ENCODE results near the gene PIM2. TPM values are rescaled to one million over a fixed set of nuclear protein-coding genes. Genes with fewer than 3 reads are reported as not detected.

The PIM2 gene
- 7.9 TPM for total RNA-seq (ENCODE audit: insufficient read depth, low replicate concordance)

GRCh38 chrX:48918643-48919340 is at the start of gene PIM2:
PIM2 (minus strand) TSS chrX:48919024; CDS start chrX:48918834, 190 bp downstream.
- DNase-seq (ENCODE audit: low spot score) = peak; percentile 81

- no peak for DNase-seq (ENCODE audit: low spot score)
Measured at GRCh38 chrX:48968377-48968776, 49.6 kb upstream of the PIM2 start.

DNA sequence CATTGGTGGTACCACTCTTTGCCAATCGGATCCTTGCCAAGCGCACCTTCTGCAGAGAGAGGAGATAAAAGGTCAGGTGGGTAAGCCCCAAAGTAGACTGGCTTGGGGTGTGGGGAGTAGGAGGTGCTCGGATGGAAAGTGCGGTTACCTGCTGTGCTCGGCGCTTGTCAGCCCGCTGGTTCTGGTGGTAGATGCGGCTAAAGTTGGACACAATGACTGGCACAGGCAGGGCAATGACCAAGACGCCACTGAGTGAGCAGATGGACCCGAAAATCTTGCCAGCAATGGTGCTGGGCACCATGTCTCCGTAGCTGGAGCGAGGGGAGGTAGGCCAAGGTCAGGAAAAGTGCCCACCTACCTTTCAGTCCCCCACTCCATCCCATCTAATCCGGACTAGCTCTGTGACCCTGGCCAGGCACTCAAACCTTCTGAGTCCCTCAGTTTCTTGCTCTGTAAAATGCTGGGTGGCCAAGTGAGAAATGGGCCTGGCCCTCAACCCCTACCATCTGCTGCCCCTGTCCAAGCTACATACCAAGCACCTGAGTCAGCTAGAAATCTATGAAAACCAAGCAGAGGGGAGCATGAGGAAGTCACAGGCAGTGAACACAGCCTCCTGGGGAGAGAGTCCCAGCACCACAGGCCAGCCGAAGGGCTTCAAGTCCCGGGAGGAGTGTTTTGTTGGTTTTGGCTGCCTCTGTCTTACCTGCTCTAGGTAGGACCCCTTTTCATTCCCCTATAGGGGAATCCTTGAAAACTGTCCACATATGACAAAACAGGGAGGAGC is 48.2 kb upstream of the PIM2 start:
- no peak for DNase-seq (ENCODE audit: low spot score)

DNA sequence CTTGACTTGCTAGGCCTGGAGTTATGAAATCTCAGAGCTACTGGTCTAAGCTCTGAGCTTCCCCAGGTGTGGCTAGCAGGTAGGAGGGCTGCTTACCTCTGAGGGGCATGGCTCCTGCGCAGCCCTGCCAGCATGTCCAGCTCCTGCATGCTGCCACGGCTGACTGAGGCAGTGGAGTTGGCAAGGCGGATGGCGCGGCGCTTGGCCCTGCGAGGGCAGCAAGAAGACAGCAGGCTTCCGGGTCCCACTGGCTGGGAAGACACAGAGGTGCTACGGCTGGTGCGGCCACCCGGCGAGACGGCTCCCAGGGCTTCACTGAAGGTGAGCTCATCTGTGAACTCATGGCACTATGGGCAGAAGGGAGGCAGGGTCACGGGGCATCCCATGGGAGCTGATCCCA is 47.1 kb upstream of the PIM2 start:
- no peak for DNase-seq (ENCODE audit: low spot score)

DNA sequence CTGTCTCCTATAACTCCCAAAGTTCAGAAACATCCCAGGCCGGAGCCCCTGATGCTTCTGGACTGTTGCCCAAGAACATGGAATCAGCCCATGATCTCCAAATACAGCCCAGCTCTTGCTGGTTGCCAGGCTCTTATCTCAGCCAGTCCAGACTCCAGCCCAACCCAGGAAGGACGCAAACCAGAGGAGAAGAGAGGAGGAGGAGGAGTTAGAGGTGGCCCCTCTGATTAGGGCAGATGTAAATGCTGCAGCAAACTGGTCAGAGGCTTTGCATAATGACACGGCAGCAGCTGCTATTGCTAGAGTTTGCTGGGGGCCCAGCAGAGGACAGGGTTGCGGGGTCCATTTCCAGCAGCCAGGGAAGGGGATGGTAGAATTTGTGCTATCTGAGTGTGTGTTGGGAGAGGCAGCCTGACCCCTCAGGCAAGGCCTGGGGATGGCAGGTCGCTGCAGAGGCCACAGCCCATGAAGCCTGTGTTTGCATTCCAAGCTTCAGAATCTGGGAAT is 42.8 kb upstream of the PIM2 start:
- DNase-seq (ENCODE audit: low spot score) = peak; percentile 93

- no peak for DNase-seq (ENCODE audit: low spot score)
Measured at GRCh38 chrX:48960291-48960690, 41.5 kb upstream of the PIM2 start.

- peak; percentile 75 for DNase-seq (ENCODE audit: low spot score)
Measured at GRCh38 chrX:48958635-48959094, 39.8 kb upstream of the PIM2 start.

DNA sequence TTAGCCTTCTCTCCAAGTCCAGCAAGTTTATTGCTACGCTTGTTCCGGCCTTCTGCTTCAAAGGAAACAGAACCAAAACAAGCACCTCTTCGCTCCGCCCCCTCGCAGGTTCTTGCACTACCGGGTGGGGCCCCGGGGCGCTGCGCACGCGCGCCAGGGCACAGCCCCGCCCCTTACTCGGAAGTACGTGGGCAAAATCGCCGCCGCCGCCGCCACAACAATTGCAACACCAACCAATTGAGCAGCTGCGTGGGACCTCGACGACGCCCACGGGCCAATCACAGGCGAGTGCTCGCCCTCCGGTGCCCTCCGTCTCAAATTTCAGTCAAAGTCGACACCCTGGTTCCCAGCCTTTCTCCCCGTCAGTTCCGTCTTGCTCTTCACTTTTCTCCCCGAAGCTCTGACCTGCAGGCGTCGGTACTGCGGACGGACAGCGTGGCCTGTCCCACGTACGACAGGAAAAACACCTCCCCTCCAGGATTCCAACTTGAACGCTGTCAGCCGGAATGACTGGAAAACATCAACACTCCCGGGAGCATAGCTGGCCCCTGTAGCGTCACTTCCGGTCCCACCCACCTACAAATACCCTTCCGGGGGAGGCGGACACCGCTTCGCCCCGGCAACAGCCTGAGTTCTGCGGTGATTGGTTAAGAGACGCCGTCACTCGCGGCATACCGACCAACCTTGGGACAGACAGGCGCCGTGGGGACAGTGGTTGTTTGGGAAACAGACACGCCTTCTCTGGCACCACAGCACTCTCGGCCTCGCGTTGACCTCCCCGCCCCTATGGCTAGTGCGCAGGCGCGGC is 39.2 kb upstream of the PIM2 start:
- peak; percentile 98 for DNase-seq (ENCODE audit: low spot score)

DNA sequence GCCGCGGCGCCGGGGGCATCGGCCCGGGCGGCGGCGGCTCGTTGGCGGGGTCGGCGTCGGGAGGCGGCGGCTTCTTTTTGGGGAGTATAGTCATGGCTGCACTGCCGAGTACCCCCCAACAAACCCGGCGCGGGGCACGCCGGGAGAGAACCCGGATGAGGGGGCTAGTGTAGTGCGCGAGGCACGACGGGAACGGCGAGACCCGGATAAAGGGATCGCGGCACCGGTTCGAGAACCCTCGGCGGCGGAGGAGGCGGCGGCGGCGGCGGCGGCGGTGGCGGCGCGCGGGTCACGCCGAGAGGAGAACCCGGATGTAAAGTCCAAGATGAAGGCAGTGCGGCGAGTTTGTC is 38.6 kb upstream of the PIM2 start, which contains the start of gene OTUD5:
OTUD5 (minus strand) TSS at position 131 of the 350 bp plus-strand sequence; CDS start at position 94, 37 bp downstream.
- no peak for DNase-seq (ENCODE audit: low spot score)

DNA sequence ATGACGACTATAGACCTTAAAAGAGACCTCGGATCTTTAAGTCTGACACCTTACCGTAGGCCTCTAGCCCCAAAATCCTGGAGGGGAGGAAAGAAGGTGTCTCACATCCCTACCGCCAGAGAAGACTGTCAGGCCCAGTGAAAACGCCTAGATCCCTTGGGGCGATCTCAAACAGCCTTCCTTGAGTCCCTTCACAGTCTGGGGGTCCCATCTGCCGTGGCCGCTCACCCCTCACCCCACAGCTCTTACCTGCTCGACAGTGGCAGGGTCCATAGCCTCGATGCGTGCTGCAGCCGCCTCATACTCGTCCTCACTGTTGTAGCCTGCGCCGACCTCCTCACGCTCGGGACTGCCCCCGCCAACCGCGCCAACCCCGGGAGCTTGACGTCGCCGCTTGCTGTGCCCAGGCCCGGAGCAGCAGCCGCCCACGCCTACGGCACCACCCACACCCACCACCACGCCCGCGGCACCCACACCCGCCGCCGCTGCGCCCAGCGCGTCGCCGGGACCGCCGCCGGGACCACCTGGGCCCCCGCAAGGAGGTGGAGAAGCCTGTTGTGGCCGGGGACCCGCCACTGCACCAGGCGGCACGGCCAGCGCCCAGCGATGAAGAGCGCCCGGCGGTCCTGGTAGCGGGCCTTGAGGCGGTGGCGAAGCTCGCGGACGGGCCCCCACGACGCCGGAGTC is 38.0 kb upstream of the PIM2 start:
- DNase-seq (ENCODE audit: low spot score) = no peak

- DNase-seq (ENCODE audit: low spot score) = no peak
Measured at GRCh38 chrX:48948589-48948988, 29.8 kb upstream of the PIM2 start.

GRCh38 chrX:48945517-48946348 is 26.9 kb upstream of the PIM2 start:
- DNase-seq (ENCODE audit: low spot score) = peak; percentile 78

DNA sequence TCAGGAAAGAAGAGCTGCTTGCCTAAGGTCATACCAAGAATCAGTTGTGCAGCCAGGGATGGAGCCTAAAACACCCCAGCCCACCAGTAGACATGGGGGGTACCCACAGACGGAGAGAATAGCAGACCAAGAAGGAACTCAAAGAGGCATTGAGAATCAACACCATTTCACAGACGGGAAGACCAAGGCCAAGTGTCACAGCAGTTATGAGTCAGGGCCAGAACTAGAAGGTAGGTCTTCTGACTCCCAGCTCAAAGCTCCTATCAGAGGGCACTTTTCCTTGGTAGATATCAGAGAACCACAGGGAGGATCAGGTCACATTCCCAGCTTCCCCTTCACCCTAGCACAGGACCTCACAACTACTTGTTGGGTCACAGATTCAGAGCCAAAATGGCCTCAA is 24.1 kb upstream of the PIM2 start:
- no peak for DNase-seq (ENCODE audit: low spot score)

GRCh38 chrX:48940404-48940955 is 21.7 kb upstream of the PIM2 start:
- DNase-seq (ENCODE audit: low spot score) = no peak

DNA sequence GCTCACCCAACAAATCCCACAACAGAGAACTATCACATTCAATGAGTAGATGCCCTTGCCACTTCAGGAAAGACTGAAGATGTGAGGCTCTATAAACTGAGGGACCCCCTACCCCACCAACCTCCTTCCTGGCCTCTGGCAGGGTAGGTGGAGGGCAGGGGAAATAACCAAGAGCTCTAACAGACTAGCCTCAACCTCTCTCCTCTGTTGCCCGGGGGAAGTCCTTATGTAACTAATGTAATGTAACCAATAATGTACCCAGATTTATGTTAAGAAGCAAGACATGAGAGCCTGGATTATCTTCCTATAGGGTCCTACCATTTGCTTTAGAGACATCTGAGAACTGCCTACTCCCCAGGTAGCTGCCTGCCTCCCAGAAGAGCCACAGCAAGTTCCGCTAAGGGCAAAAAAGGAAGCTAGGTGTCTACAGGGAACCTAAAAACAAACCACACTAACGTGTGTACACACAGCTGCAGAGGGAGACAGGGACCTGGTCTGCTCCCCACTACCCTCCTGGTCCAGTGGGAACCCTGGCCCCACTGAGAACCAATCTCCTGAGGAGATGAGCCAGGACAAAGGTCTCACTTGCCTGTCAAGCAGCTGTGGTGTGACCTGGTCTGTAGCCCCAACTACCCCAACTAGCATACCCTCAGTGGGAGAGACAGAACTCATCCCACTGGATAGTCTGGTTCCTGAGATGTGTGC is 20.9 kb upstream of the PIM2 start:
- DNase-seq (ENCODE audit: low spot score) = no peak

DNA sequence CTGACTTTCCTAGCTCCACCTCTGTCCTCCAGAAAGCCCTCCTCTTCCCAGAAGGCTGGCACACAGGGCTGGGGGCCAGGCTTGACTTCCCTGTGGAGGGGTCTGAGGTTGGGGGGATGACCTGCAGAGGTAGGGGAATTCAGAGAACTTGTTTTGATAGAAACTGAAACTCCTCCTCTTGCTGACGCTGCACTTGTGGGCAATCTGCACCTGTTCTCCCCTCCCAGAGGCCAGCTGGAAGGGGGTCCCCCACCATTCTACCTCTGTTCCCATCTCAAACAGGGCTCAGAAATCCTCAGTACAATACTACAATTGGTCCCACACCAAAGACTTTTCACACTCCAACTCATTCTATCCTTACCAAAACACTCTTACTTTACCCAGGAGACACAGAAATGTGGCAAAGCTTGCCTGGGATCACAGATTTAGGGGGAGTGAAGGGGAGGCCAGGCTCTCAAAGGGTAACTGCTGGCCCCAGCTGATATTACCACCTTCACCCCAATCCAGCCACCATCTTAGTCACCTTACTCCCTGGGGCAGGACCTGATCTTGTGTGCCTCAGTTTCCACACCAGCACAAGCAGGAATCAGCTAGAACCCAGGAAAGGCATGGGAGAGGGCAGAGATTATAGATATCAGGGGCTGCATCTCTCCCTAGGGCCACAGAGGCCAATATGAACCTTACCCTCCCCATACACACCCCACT is 20.0 kb upstream of the PIM2 start:
- no peak for DNase-seq (ENCODE audit: low spot score)

GRCh38 chrX:48937054-48937907 is 18.5 kb upstream of the PIM2 start:
- DNase-seq (ENCODE audit: low spot score) = no peak

Measured in umbilical cord (tissue), 2 donors.